Karpas-422 (cell line): ENCODE measurements around the gene CAPS. TPM values are rescaled to one million over a fixed set of nuclear protein-coding genes. Genes with fewer than 3 reads are reported as not detected.

Source experiments
- DNase-seq: peaks from one replicate; pipeline ENCODE4 v3.0.0-alpha.2; 2015
- H2AFZ ChIP-seq: fragments of 200-600 bp; sonication (generic); 2 replicates; pipeline ENCODE4 v1.6.1; 2014; ENCODE audit warnings: antibody characterized with exemption, low read length, mixed read lengths
- H3K27ac ChIP-seq: fragments of 200-600 bp; sonication (generic); 2 replicates; pipeline ENCODE4 v1.5.1; 2014; ENCODE audit warnings: mild to moderate bottlenecking, low read length, moderate library complexity
- H3K27me3 ChIP-seq: fragments of 200-600 bp; sonication (generic); 2 replicates; pipeline ENCODE4 v1.6.1; 2014; ENCODE audit warnings: low read length, mixed read lengths
- H3K36me3 ChIP-seq: fragments of 200-600 bp; sonication (generic); 2 replicates; pipeline ENCODE4 v1.6.1; 2014; ENCODE audit warnings: low read length, mixed read lengths; ENCODE audit not compliant: insufficient read depth
- H3K4me1 ChIP-seq: fragments of 200-600 bp; sonication (generic); 2 replicates; pipeline ENCODE4 v1.6.1; 2014; ENCODE audit warnings: mild to moderate bottlenecking, low read length, mixed read lengths
- H3K4me2 ChIP-seq: fragments of 200-600 bp; sonication (generic); 2 replicates; pipeline ENCODE4 v1.6.1; 2014; ENCODE audit warnings: low read length, low read depth, mild to moderate bottlenecking; ENCODE audit not compliant: poor library complexity, severe bottlenecking
- H3K4me3 ChIP-seq: fragments of 200-600 bp; sonication (generic); 2 replicates; pipeline ENCODE4 v1.5.1; 2014; ENCODE audit warnings: mild to moderate bottlenecking, antibody characterized with exemption, low read length, mixed read lengths
- H3K79me2 ChIP-seq: fragments of 200-600 bp; sonication (generic); 2 replicates; pipeline ENCODE4 v1.6.1; 2014; ENCODE audit warnings: mild to moderate bottlenecking, low read length, mixed read lengths
- H3K9ac ChIP-seq: fragments of 200-600 bp; sonication (generic); 2 replicates; pipeline ENCODE4 v1.6.0; 2014; ENCODE audit warnings: low read length
- H3K9me2 ChIP-seq: fragments of 200-600 bp; sonication (generic), shearing (Covaris generic); replicated peaks from 2 replicates; pipeline ENCODE4 v1.6.0; 2014; ENCODE audit warnings: mild to moderate bottlenecking, low read length, moderate library complexity; ENCODE audit not compliant: insufficient read depth
- H3K9me3 ChIP-seq: fragments of 300-700, 200-600 bp; sonication (generic); 2 replicates; pipeline ENCODE4 v1.6.1; 2014; ENCODE audit warnings: low read length, mixed read lengths
- H4K20me1 ChIP-seq: fragments of 200-600 bp; sonication (generic); 2 replicates; pipeline ENCODE4 v1.6.1; 2014; ENCODE audit warnings: mild to moderate bottlenecking, antibody characterized with exemption, low read length, low read depth; ENCODE audit not compliant: insufficient read depth
- total RNA-seq: library from RNA; depleted of rRNA; stranded (reverse); fragments of >200 nt; shearing (Covaris generic); gene quantifications from 2 replicates; pipeline ENCODE4 v1.2.3, GENCODE V29; 2014; ENCODE audit warnings: low replicate concordance

The CAPS gene
- total RNA-seq, 1 experiment from 2014 or later: 3.8 TPM

DNA sequence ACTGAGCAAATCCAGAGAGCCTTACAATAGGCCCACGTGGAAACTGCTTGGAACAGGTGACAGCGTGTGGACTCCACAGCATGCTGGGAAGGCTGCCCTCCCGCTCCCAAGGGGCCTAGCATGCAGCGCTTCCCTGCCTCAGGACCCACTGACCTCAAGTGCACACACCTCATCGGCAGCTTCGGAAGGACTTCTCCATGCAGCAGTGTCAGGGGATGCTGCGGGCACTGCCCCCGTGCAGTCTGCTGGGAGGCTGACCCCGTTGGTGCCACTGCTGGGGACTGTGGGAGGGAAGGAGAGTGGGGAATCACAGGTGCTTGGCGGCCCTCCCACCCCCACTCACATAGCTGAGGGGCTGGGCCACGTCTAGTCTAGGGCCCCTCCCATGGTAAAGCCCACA is 17.2 kb downstream of the CAPS start:
- Histone ChIP-seq H3K9ac (no peak overlapping the region), H3K4me2 (no peak overlapping the region), H3K9me2 (no peaks in the 10 kb centered on the region), H3K4me1 (no peaks in the 10 kb centered on the region; the same call in 1 of the 2 replicates), H3K9me3 (no peaks in the 10 kb centered on the region), H3K36me3 (peaks cover 15% of the 10 kb centered on the region; the same call in 1 of the 2 replicates), H2AFZ (no peak overlapping the region), H3K27ac (no peak overlapping the region), H4K20me1 (0 out of 2 replicates have a peak, but pooled peaks cover 7% of the 10 kb centered on the region), H3K79me2 (peaks cover 13% of the 10 kb centered on the region), H3K27me3 (no peaks in the 10 kb centered on the region), H3K4me3 (no peak overlapping the region)
- DNase-seq: no peak

DNA sequence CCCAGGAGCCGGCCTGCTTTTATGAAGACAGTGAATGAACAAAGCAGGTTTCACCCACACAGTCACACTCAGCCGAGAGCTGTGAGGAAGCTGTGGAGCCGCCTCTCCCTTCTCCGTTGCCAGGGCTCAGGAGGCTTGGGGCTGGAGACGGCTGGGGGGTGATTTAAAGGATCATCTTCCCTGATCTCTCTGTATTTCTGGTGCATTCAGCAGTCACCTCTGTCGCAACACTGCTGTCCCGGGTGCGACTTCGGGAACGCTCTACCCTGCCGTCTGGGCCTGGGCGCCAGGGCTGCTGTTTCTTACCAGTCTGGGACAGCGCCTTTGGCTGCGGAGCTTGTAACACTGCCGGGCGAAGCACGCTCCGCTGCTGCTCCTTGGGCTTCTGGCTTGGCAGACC is 18.1 kb downstream of the CAPS start:
- peaks cover 20% of the 10 kb centered on the region for H3K79me2 ChIP-seq
- no peaks in the 10 kb centered on the region for H3K9me3 ChIP-seq
- peaks cover 13% of the 10 kb centered on the region; the same call in 1 of the 2 replicates for H3K36me3 ChIP-seq
- no peak overlapping the region for H3K9ac ChIP-seq
- no peaks in the 10 kb centered on the region for H3K9me2 ChIP-seq
- no peak overlapping the region for H2AFZ ChIP-seq
- no peak for DNase-seq
- no peak overlapping the region for H3K27ac ChIP-seq
- no peaks in the 10 kb centered on the region; the same call in 1 of the 2 replicates for H3K4me1 ChIP-seq
- H3K4me3 ChIP-seq: no peak overlapping the region
- H3K4me2 ChIP-seq: no peak overlapping the region
- 0 out of 2 replicates have a peak, but pooled peaks cover 9% of the 10 kb centered on the region for H4K20me1 ChIP-seq
- H3K27me3 ChIP-seq: no peaks in the 10 kb centered on the region

DNA sequence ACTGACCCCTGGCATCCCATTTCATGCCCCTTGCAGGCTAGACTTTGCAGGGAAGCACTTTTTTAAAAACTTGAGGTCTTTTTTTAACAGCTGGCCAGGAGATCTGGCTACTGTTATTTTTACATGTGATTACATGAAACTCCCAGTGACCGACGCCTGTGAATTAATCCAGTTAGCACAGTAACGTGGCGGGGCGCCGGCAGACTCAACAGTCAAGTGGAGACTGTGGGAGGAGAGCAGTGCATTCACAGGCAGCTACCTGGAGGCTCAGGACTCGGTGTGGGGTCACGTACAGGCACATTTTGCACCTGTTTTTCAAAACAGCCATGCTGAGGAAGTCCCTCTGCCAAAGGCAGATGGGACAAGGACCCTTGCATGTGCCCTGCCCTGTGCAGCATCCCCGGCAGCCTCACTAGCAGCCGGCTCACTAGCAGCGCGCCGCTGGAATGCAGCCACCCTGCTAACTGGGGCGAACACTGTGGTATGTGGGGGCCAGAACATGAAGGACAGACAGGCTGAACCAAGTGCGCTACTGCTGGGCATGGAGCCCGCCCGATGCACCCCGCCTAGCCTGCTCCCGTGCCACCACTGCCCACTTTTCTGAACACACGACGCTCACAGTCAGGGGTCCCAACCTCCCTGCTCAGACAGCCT is 18.7 kb downstream of the CAPS start:
- no peak overlapping the region for H3K4me3 ChIP-seq
- peaks cover 23% of the 10 kb centered on the region for H3K79me2 ChIP-seq
- DNase-seq: no peak
- H3K4me1 ChIP-seq: no peaks in the 10 kb centered on the region
- H4K20me1 ChIP-seq: 0 out of 2 replicates have a peak, but pooled peaks cover 9% of the 10 kb centered on the region
- no peak overlapping the region for H3K9ac ChIP-seq
- no peak overlapping the region for H3K27ac ChIP-seq
- no peak overlapping the region for H2AFZ ChIP-seq
- no peak overlapping the region for H3K4me2 ChIP-seq
- H3K9me3 ChIP-seq: no peaks in the 10 kb centered on the region
- no peaks in the 10 kb centered on the region for H3K9me2 ChIP-seq
- H3K36me3 ChIP-seq: peaks cover 10% of the 10 kb centered on the region; the same call in 1 of the 2 replicates
- H3K27me3 ChIP-seq: no peaks in the 10 kb centered on the region

DNA sequence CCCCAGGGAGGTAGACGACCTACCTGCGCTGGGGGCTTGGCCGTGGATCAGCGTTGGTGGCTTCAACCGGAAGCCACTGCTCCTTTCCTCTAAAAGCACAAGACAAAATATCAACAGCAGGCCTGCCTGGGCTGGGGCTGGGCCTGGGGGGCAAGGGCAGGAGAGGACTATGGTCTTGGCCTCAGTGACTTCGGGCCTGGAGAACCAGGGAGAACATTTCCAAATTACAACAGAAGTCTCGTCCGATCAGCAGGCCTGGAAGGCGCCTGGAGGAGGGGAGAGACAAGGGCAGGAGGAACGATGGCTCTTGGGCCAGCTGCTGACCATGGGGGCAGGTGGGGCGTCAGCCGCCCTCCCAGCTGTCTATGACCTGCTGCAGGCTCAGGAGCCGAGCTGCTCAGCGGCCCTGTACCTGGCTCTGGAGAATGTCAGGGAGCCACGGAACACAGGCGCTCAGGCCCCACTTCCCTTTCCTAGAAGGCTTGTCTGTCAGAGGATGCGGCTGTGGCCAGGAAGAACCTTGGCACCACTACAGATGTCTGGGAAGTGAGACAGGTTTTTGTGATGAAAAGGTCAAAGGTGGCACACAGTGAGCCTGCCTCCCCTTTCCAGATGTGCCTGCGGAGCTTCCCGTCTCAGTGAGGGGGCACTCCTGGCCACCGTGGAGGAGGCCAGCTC is 19.5 kb downstream of the CAPS start:
- Histone ChIP-seq H3K27ac (no peak overlapping the region), H3K9ac (no peak overlapping the region), H3K9me2 (no peaks in the 10 kb centered on the region), H3K27me3 (no peaks in the 10 kb centered on the region), H4K20me1 (0 out of 2 replicates have a peak, but pooled peaks cover 9% of the 10 kb centered on the region), H3K36me3 (peaks cover 2% of the 10 kb centered on the region; the same call in 1 of the 2 replicates), H3K4me3 (no peak overlapping the region), H3K4me2 (no peak overlapping the region), H2AFZ (no peak overlapping the region), H3K79me2 (peaks cover 23% of the 10 kb centered on the region), H3K4me1 (no peaks in the 10 kb centered on the region), H3K9me3 (no peaks in the 10 kb centered on the region)
- DNase-seq: no peak

DNA sequence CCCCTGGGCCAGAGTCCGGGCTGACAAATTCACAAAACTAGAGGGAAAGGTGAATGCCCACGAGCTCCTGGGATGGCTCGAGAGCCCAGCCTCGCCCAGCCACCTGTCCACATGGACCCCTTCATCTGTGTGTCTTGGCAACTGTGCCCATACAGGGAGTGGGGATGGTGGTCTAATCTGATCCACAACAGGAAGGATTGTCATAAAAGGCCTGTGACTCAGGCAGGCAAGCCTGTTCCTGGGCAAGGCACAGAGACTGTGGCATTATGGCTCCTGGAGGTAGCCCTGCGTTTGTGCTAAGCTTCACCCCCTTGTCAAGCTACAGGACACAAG is 20.0 kb downstream of the CAPS start:
- Histone ChIP-seq H3K9me3 (no peaks in the 10 kb centered on the region), H3K9ac (no peak overlapping the region), H2AFZ (no peak overlapping the region), H3K4me1 (no peaks in the 10 kb centered on the region), H3K27ac (no peak overlapping the region), H3K79me2 (peaks cover 24% of the 10 kb centered on the region), H3K4me2 (no peak overlapping the region), H3K27me3 (no peaks in the 10 kb centered on the region), H4K20me1 (0 out of 2 replicates have a peak, but pooled peaks cover 9% of the 10 kb centered on the region), H3K4me3 (no peak overlapping the region), H3K9me2 (no peaks in the 10 kb centered on the region), H3K36me3 (no peaks in the 10 kb centered on the region)
- no peak for DNase-seq

DNA sequence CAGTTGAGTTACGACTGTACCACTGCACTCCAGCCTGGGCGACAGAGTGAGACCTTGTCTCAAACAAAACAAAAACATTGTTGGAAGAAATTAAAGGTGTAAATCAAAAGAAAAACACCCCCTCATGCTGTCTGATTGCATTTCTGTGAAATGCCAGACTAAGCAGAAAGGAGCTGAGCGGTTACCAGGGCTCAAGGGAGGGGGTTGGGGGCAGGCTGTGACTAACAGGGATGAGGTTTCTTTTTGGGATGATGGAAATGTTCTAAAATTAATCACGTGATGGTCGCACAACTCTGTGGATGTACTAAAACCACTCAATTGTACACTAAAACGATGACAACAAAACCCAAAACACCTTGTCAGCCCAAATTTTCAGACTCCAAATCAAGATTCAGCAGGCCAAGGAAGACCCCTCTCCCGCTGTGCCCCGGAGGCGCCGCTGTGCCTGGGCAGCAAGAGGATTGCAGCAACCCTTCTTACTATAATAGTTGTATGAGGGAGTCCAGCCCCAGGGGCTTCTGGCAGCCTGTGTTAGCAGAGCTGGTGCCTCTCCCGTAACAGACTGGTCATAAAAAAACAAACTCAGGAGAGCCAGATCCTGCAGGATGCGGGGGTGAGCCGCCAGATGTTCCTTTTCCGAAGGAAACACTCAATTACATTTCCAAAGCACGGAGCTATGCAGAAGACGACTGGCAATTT is 20.9 kb downstream of the CAPS start:
- Histone ChIP-seq H3K9ac (no peak overlapping the region), H3K27ac (no peak overlapping the region), H3K4me2 (no peak overlapping the region), H3K4me1 (no peaks in the 10 kb centered on the region), H3K36me3 (no peaks in the 10 kb centered on the region), H4K20me1 (0 out of 2 replicates have a peak, but pooled peaks cover 9% of the 10 kb centered on the region), H2AFZ (no peak overlapping the region), H3K27me3 (no peaks in the 10 kb centered on the region), H3K9me2 (no peaks in the 10 kb centered on the region), H3K79me2 (peaks cover 27% of the 10 kb centered on the region), H3K9me3 (no peaks in the 10 kb centered on the region), H3K4me3 (no peak overlapping the region)
- no peak for DNase-seq

DNA sequence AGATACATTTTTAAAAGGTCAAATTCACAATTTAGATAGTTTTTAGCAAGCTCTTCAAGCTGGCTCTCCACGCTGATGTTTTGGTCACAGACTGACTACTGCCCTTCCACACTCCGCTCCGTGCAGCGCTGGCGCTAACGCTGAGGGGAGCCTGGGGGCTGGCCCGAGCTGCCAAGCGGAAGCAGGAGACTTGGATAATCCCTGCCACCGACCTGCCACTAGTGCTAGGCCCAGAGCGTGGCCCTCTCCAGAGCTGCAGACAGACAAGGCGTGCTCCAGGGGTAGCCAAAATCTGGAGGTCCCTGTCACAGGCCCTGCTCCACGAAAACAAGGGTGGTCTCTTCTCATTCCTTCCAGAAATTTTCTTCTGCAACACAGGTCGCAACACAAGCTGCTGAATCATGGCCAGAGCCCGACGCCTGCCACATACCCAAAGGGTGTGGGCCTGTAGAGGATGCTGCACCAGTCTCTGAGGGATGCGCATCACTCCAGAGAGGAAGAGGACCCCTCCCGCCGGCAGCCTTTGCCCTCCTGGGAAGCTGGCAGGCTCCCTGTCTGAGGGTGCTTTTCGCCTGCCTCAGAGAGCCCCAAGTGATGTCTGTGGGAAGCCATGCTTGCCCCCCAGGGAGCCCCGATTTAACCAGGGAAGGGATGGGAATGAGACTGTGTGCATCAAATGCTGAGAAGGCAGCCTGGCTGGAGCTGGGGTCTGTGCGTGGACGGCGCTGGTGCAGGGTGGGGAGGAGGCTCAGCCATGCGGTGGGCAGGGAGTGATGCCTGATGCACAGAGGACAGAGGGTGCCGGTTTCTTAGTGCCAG is 21.6 kb downstream of the CAPS start:
- Histone ChIP-seq H3K4me3 (no peak overlapping the region), H3K27ac (no peak overlapping the region), H3K79me2 (peaks cover 34% of the 10 kb centered on the region), H3K9me2 (no peaks in the 10 kb centered on the region), H3K4me2 (no peak overlapping the region), H3K36me3 (no peaks in the 10 kb centered on the region), H3K4me1 (no peaks in the 10 kb centered on the region), H3K27me3 (no peaks in the 10 kb centered on the region), H4K20me1 (peaks cover 16% of the 10 kb centered on the region; the same call in 1 of the 2 replicates), H2AFZ (no peak overlapping the region), H3K9ac (no peak overlapping the region), H3K9me3 (no peaks in the 10 kb centered on the region)
- DNase-seq: no peak
